ENCODE data around the gene EMP2.
"Not testable (repeated sequence)": the region's sequence is repeated elsewhere in the genome, so short reads cannot be mapped to it uniquely, and the experiment has no call there.

The EMP2 gene

DNA sequence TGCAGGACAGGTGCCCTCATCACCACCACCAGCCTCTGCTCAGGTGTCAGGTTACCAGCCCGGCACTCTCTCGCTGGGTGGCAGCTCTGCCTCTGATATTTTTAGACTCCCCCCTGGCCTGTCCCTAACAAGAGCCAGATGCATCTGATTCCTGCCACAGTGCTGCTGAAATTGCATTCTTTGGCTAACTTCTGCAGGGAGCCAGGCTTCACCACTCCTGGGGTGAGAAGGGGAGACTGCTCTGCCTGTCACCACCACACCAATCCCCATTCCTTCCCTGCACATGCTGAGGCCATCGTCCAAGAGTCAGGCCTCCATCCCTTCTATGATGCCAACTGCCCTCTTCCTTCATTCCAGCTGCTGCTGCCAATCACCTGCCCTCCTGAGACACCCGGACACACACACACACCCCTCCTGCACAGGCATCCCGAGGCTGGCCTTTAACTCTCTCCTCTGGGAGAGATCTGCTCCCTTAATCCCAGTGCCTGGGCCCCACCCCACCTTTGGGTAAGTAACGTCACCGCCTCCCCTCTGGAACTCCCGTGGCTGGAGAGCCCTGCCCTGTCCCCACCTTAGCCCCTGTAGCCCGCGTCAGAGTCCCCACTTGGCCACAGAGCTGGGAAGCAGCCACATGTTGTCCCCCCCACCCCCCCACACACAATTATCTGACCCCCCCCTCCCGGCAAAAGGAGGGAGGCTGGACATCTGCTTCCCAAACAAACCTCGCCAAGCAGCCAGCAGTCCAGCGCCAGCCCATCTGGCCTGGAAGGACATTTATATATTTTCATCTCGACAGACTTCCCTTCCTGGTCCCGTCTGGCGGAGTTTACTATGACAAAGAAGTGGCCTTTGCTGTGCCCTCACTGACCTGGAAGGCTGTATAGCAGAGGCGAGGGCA, 2.8 kb downstream of the EMP2 start:
- no peak for DNase-seq

- no peak for DNase-seq
Observed at GRCh38 chr16:10576390-10577304, 3.8 kb downstream of the EMP2 start.

- no peak for DNase-seq
Observed at GRCh38 chr16:10575506-10576130, 4.8 kb downstream of the EMP2 start.

DNA sequence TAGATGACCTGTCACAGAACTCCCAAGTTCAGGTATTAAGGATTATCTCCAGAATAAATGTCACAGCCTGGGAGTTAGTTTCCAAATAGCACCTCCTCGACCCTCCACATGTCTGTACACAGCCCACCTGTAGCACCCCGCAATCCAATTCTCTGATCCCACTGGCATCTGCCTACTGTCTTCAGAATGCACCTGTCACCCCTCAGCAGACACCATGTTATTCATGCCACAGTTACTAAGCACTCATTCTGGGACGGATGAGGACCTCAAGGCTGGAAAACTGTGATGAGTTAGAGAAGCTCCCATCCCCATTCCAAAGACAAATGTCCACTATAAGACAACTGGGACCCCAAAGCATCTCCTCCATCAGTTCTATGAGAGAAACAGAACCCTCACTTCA, 7.8 kb downstream of the EMP2 start:
- DNase-seq: no peak

GRCh38 chr16:10571354-10571753, 9.0 kb downstream of the EMP2 start:
- DNase-seq: no peak

- DNase-seq: no peak
Observed at GRCh38 chr16:10569621-10570020, 10.8 kb downstream of the EMP2 start.

DNA sequence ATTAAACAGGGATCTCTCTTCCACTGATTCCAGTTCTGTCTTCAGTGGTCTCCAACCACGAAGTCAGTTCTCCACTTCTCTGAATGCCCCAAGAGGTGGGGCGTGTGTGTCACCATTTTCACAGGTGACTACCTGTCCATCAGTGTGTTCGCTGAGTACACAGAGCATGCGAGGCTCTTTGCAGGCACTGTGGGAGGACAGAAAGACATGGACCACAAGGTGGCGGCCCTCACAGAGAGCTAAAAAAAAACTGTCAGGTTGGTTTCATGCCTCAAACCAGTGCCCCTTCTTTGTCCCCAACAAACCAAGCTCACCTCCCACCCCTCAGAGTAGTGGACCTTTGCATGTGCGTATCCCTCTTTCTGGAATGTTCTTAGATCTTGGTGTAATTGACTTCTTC, 13.8 kb downstream of the EMP2 start:
- DNase-seq: no peak

- DNase-seq: no peak
Observed at GRCh38 chr16:10565167-10565566, 15.2 kb downstream of the EMP2 start.

GRCh38 chr16:10564591-10564990, 15.8 kb downstream of the EMP2 start:
- DNase-seq: no peak

GRCh38 chr16:10562361-10562899, 18.0 kb downstream of the EMP2 start:
- no peak for DNase-seq

GRCh38 chr16:10561425-10561824, 19.0 kb downstream of the EMP2 start:
- no peak for DNase-seq

- no peak for DNase-seq
Observed at GRCh38 chr16:10561001-10561400, 19.4 kb downstream of the EMP2 start.

DNA sequence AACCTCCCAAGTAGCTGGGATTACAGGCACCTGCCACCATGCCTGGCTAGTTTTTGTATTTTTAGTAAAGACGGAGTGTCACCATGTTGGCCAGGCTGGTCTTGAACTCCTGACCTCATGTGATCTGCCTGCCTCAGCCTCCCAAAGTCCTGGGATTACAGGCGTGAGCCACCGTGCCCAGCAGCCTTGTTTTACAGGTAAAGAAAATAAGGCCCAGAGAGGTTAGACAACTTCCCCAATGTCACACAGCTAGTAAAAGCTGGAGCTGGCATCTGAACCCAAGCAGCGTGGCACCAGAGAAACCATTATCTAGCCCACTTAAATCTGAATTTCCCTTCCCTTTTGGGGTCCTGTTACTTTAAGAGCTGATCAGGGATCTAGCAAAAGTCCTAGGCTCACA, 20.6 kb downstream of the EMP2 start:
- not testable (repeated sequence) for DNase-seq

- no peak for DNase-seq
Observed at GRCh38 chr16:10558746-10559641, 21.4 kb downstream of the EMP2 start.

- DNase-seq: no peak
Observed at GRCh38 chr16:10558305-10558704, 22.1 kb downstream of the EMP2 start.

- no peak for DNase-seq
Observed at GRCh38 chr16:10557750-10558149, 22.6 kb downstream of the EMP2 start.

DNA sequence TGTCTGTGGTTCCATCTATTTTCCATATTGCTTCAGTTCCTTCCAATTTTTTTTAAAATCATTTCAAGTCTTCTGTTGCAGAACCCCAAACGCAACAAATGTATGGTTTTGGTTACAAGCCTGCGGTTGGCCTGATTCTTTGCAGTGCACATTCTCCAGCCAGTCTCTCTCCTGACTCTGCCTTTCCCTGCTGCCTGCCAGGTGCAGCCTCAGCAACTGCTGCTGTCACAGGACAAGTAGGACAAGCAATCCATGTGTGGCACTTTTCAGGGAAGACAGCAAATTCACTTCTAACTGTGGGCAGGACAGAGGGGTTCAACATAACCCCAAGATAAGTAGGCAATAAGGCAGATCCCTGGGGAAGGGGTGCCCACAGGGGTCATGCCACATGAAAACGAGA, 24.2 kb downstream of the EMP2 start:
- DNase-seq: no peak

- DNase-seq: no peak
Observed at GRCh38 chr16:10554569-10554968, 25.8 kb downstream of the EMP2 start.

- DNase-seq: peak; percentile 68
Observed at GRCh38 chr16:10552998-10553491, 27.4 kb downstream of the EMP2 start.

DNA sequence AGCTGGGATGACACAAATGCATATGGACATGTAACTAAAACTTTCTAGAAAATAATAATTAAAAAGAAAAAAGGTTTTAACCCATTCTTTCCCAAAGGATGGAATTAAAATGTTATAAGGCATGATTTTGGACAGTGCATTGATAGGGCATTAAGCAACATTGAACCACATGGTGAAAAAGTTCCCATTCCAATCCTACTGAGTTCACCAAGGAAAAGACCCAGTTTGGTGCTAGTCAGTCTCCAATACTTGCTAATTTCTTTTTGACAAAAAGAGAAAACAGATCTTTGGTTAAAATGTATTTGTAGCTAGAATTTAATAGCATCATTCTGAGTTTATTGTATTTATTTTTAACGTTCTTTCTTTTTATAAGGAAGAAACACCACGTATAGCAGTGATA, 28.1 kb downstream of the EMP2 start:
- no peak for DNase-seq

GRCh38 chr16:10551881-10552280, 28.5 kb downstream of the EMP2 start:
- no peak for DNase-seq

GRCh38 chr16:10548404-10548803, 32.0 kb downstream of the EMP2 start:
- DNase-seq: no peak
